GM21786 (cell line): ENCODE results near the gene MBTPS1.

Source experiments
- ATAC-seq: cut with Tn5 transposase; IDR thresholded peaks from one replicate; pipeline ENCODE4 v1.9.1; 2021; ENCODE audit not compliant: unreplicated experiment

MBTPS1 gene

GRCh38 chr16:84013787-84014569 lies 102.8 kb downstream of the MBTPS1 start:
- peak; percentile 85 for ATAC-seq

GRCh38 chr16:84009282-84009681 lies 107.5 kb downstream of the MBTPS1 start:
- ATAC-seq: no peak

DNA sequence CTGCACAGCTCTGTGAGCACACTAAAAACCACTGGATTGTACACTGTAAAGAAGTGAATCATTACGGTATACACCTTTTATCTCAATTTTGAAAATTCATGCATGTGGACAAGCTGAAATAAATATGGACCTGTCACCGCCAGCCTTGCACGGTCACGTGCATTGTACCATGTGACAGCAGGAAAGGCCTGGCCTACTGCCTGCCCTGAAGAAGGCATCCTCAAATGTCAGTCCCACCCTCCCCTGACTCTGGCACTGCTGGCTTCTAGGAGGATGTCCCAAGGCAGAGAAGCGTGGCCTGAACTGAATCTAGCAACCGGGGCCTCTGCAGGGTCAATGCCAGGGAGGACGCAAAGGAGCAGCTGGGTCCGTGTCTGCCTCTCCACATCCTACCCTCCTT lies 108.8 kb downstream of the MBTPS1 start:
- no peak for ATAC-seq

- no peak for ATAC-seq
Observed at GRCh38 chr16:84007520-84007919, 109.2 kb downstream of the MBTPS1 start.

- no peak for ATAC-seq
Observed at GRCh38 chr16:84005391-84005790, 111.4 kb downstream of the MBTPS1 start.

- ATAC-seq: no peak
Observed at GRCh38 chr16:84004442-84004841, 112.3 kb downstream of the MBTPS1 start.
